PC-3 (cell line): ENCODE results near the gene SUMF2. TPM values are rescaled to one million over a fixed set of nuclear protein-coding genes. Genes with fewer than 3 reads are reported as not detected.

Source experiments
- ATAC-seq: fragments of 200-7000 bp; cut with Tn5 transposase; 2 replicates; pipeline ENCODE4 v1.9.1; 2020; ENCODE audit warnings: mild to moderate bottlenecking, moderate library complexity
- BruUV-seq: library from RNA; stranded (reverse); fragments of 400-500 nt; replicated peaks from 2 replicates; lab custom pipeline; 2021; lab: Mats Ljungman, UMichigan
- CTCF ChIA-PET: fragments of 300-600 bp; sonication (Branson Sonifier 250); formaldehyde crosslinking; loops from one replicate; lab custom pipeline; 2022; ENCODE audit warnings: antibody characterized with exemption; lab: Charles Lee
- POLR2A ChIA-PET: fragments of 300-600 bp; sonication (Branson Sonifier 250); formaldehyde crosslinking; loops from one replicate; lab custom pipeline; 2022; ENCODE audit warnings: antibody characterized with exemption; ENCODE audit not compliant: unreplicated experiment; lab: Charles Lee
- DNase-seq: peaks from one replicate; pipeline ENCODE4 v3.0.0-alpha.2; 2015
- H2AFZ ChIP-seq: fragments of 300-600 bp; sonication (generic); 2 replicates; pipeline ENCODE4 v1.6.0; 2016; ENCODE audit warnings: antibody characterized with exemption, low read length
- H3F3A ChIP-seq: fragments of 300-600 bp; sonication (generic); one replicate; pipeline ENCODE4 v1.6.0; 2017; ENCODE audit warnings: antibody characterized with exemption, low read length, control low read depth, mild to moderate bottlenecking; ENCODE audit not compliant: unreplicated experiment
- H3K27ac ChIP-seq: fragments of 300-600 bp; sonication (generic); 2 replicates; pipeline ENCODE4 v1.5.1; 2016; ENCODE audit warnings: mild to moderate bottlenecking, low read length
- H3K27me3 ChIP-seq: fragments of 300-600 bp; sonication (generic); 2 replicates; pipeline ENCODE4 v1.6.1; 2016; ENCODE audit warnings: low read length, mixed read lengths
- H3K36me3 ChIP-seq: fragments of 300-600 bp; sonication (generic); 2 replicates; pipeline ENCODE4 v1.6.1; 2016; ENCODE audit warnings: low read depth, mixed run types, low read length, mixed read lengths
- H3K4me1 ChIP-seq: fragments of 300-600 bp; sonication (generic); 2 replicates; pipeline ENCODE4 v1.5.1; 2016; ENCODE audit warnings: low read length; ENCODE audit not compliant: insufficient read depth
- H3K4me2 ChIP-seq: fragments of 300-600 bp; sonication (generic); 2 replicates; pipeline ENCODE4 v1.6.0; 2016; ENCODE audit warnings: low read length
- H3K4me3 ChIP-seq: fragments of 300-600 bp; sonication (generic); 2 replicates; pipeline ENCODE4 v1.5.1; 2016; ENCODE audit warnings: mild to moderate bottlenecking, low read length, mixed read lengths
- H3K79me2 ChIP-seq: fragments of 300-600 bp; sonication (generic); 2 replicates; pipeline ENCODE4 v1.6.1; 2017; ENCODE audit warnings: low read length, mixed read lengths
- H3K9ac ChIP-seq: fragments of 300-600 bp; sonication (generic); 2 replicates; pipeline ENCODE4 v1.6.0; 2016; ENCODE audit warnings: mild to moderate bottlenecking, low read length
- H3K9me2 ChIP-seq: fragments of 300-600 bp; sonication (generic); replicated peaks from 2 replicates; pipeline ENCODE4 v1.6.1; 2016; ENCODE audit warnings: mixed run types, low read length, mixed read lengths
- H3K9me3 ChIP-seq: fragments of 300-600 bp; sonication (generic); 2 replicates; pipeline ENCODE4 v1.6.1; 2016; ENCODE audit warnings: low read length, mixed read lengths
- H4K20me1 ChIP-seq: fragments of 300-600 bp; sonication (generic); 2 replicates; pipeline ENCODE4 v1.6.1; 2016; ENCODE audit warnings: low read length, mixed read lengths
- CTCF ChIP-seq: fragments of 300-600 bp; sonication (generic); conservative IDR thresholded peaks from 2 replicates; pipeline ENCODE4 v1.5.1; 2017; ENCODE audit warnings: antibody characterized with exemption, low read depth, mild to moderate bottlenecking, low read length
- EZH2 ChIP-seq: fragments of 300-600 bp; sonication (generic); IDR thresholded peaks from one replicate; pipeline ENCODE4 v1.6.1; 2017; ENCODE audit warnings: antibody characterized with exemption, mild to moderate bottlenecking, low read length; ENCODE audit not compliant: unreplicated experiment
- EZH2phosphoT487 ChIP-seq: fragments of 300-600 bp; sonication (generic); IDR thresholded peaks from 2 replicates; pipeline ENCODE4 v1.6.1; 2018; ENCODE audit warnings: mild to moderate bottlenecking, antibody characterized with exemption, low read length, borderline replicate concordance
- intact Hi-C: fragments of 100-400 bp; cut with micrococcal nuclease; formaldehyde crosslinking; loops from 2 replicates; pipeline ENCODE4 v1.9.0; 2023
- total RNA-seq: library from RNA; depleted of rRNA; stranded (reverse); fragments of >200 nt; gene quantifications from 2 replicates; pipeline ENCODE4 v1.2.3, GENCODE V29; 2014

SUMF2 gene
- total RNA-seq, 1 experiment from 2014 or later: 65.6 TPM

GRCh38 chr7:56023500-56023899 is 40.6 kb upstream of the SUMF2 start:
- Histone ChIP-seq H3K36me3 (no peaks in the 10 kb centered on the region), H2AFZ (no peak overlapping the region), H3K27me3 (no peaks in the 10 kb centered on the region), H3F3A (no peaks in the 10 kb centered on the region), H4K20me1 (no peaks in the 10 kb centered on the region), H3K9me3 (no peaks in the 10 kb centered on the region), H3K9me2 (no peaks in the 10 kb centered on the region), H3K4me2 (no peak overlapping the region), H3K4me1 (no peaks in the 10 kb centered on the region), H3K79me2 (no peaks in the 10 kb centered on the region), H3K27ac (no peak overlapping the region), H3K4me3 (no peak overlapping the region), H3K9ac (no peak overlapping the region)
- POLR2A ChIA-PET: no interaction called here
- TF ChIP-seq EZH2 (no peak), CTCF (no peak), EZH2phosphoT487 (no peak)
- no peak for DNase-seq
- BruUV-seq: no TSS peak
- intact Hi-C loops: no loop called here
- no peak for ATAC-seq
- CTCF ChIA-PET: no interaction called here

- no TSS peak for BruUV-seq
- no peak for TF ChIP-seq EZH2phosphoT487
- TF ChIP-seq CTCF: no peak
- no peak for TF ChIP-seq EZH2
- H3K79me2 ChIP-seq: no peaks in the 10 kb centered on the region
- DNase-seq: no peak
- no peaks in the 10 kb centered on the region for H3K9me2 ChIP-seq
- no peak overlapping the region for H3K9ac ChIP-seq
- H3K27me3 ChIP-seq: no peaks in the 10 kb centered on the region
- ChIA-PET POLR2A (no interaction called here), CTCF (no interaction called here)
- H3K4me2 ChIP-seq: no peak overlapping the region
- no peaks in the 10 kb centered on the region for H3K4me1 ChIP-seq
- no peak overlapping the region for H3K4me3 ChIP-seq
- H3K27ac ChIP-seq: no peak overlapping the region
- H2AFZ ChIP-seq: no peak overlapping the region
- H3F3A ChIP-seq: no peaks in the 10 kb centered on the region
- ATAC-seq: no peak
- H3K9me3 ChIP-seq: no peaks in the 10 kb centered on the region
- no peaks in the 10 kb centered on the region for H3K36me3 ChIP-seq
- intact Hi-C loops: no loop called here
- H4K20me1 ChIP-seq: no peaks in the 10 kb centered on the region
These were observed 37.5 kb upstream of the SUMF2 start for GRCh38 chr7:56026538-56026937.

- Histone ChIP-seq H3K27me3 (no peaks in the 10 kb centered on the region), H4K20me1 (no peaks in the 10 kb centered on the region), H3K4me1 (no peaks in the 10 kb centered on the region), H3K36me3 (no peaks in the 10 kb centered on the region; the same call in 1 of the 2 replicates), H3K27ac (no peak overlapping the region), H3K4me3 (no peak overlapping the region), H3F3A (no peaks in the 10 kb centered on the region), H3K9me3 (no peaks in the 10 kb centered on the region), H3K9ac (no peak overlapping the region), H2AFZ (no peak overlapping the region), H3K9me2 (no peaks in the 10 kb centered on the region), H3K79me2 (peaks cover 6% of the 10 kb centered on the region), H3K4me2 (no peak overlapping the region)
- no TSS peak for BruUV-seq
- POLR2A ChIA-PET: no interaction called here
- TF ChIP-seq EZH2phosphoT487: no peak
- no peak for TF ChIP-seq EZH2
- no peak for TF ChIP-seq CTCF
- DNase-seq (peak; percentile 66), ATAC-seq (peak; percentile 37; the same call in 1 of the 2 replicates)
- intact Hi-C loops: no loop called here
- CTCF ChIA-PET: no interaction called here
These were observed 35.0 kb upstream of the SUMF2 start for GRCh38 chr7:56028942-56029630.
